HFF-Myc (cell line): Measurements from ENCODE around the gene TULP4.

ENCODE experiments used
- DNase-seq: peaks from one replicate; pipeline ENCODE4 v3.0.0-alpha.2; 2011; ENCODE audit warnings: low read depth; ENCODE audit errors: extremely low read depth
- H3K4me3 ChIP-seq: replicated peaks from 2 replicates; pipeline ENCODE4 v1.5.1; 2011; ENCODE audit warnings: low read depth, mild to moderate bottlenecking, control low read depth, low read length
- CTCF ChIP-seq: IDR thresholded peaks from 2 replicates; pipeline ENCODE4 v1.5.1; 2012; ENCODE audit warnings: mild to moderate bottlenecking, low read depth, low read length, control low read depth; ENCODE audit errors: missing control alignments

Gene TULP4

GRCh38 chr6:158413028-158413427, 100.8 kb downstream of the TULP4 start:
- no peak for TF ChIP-seq CTCF
- H3K4me3 ChIP-seq, result no peak overlapping the region
- no peak for DNase-seq

GRCh38 chr6:158413814-158414565, 101.7 kb downstream of the TULP4 start:
- no peak for DNase-seq
- no peak overlapping the region for H3K4me3 ChIP-seq
- TF ChIP-seq CTCF, result no peak

GRCh38 chr6:158414851-158415262, 102.6 kb downstream of the TULP4 start:
- no peak for TF ChIP-seq CTCF
- H3K4me3 ChIP-seq, result no peak overlapping the region
- no peak for DNase-seq

- no peak for TF ChIP-seq CTCF
Measured at GRCh38 chr6:158415666-158416065, 103.4 kb downstream of the TULP4 start.

GRCh38 chr6:158416883-158417759, 104.9 kb downstream of the TULP4 start:
- H3K4me3 ChIP-seq, result no peak overlapping the region

More at GRCh38 chr6:158415666-158416065, 103.4 kb downstream of the TULP4 start:
- no peak overlapping the region for H3K4me3 ChIP-seq
- DNase-seq, result no peak

GRCh38 chr6:158417760-158418098, 105.5 kb downstream of the TULP4 start:
- no peak for DNase-seq
- no peak overlapping the region for H3K4me3 ChIP-seq
- no peak for TF ChIP-seq CTCF

More at GRCh38 chr6:158416883-158417759, 104.9 kb downstream of the TULP4 start:
- DNase-seq, result no peak
- no peak for TF ChIP-seq CTCF
